H9 (cell line): ENCODE measurements around the gene CCDC85A. TPM values are rescaled to one million over a fixed set of nuclear protein-coding genes. Genes with fewer than 3 reads are reported as not detected.
A peak's percentile ranks its signal among the peaks of the same experiment; 100 is the strongest.

Experiments used
- DNase-seq: peaks from one replicate; pipeline ENCODE4 v3.0.0-alpha.2; 2017
- H2AFZ ChIP-seq: one replicate; pipeline ENCODE4 v1.6.1; 2013; ENCODE audit warnings: mild to moderate bottlenecking, low read length, control low read depth, moderate library complexity
- H2AK5ac ChIP-seq: 2 replicates; pipeline ENCODE4 v1.6.1; 2013; ENCODE audit warnings: low read length, control low read depth, mixed read lengths; ENCODE audit not compliant: insufficient read length
- H2BK120ac ChIP-seq: one replicate; pipeline ENCODE4 v1.6.1; 2013; ENCODE audit warnings: low read depth, mild to moderate bottlenecking, low read length, control low read depth, inconsistent platforms; ENCODE audit not compliant: poor library complexity, severe bottlenecking
- H2BK12ac ChIP-seq: 2 replicates; pipeline ENCODE4 v1.6.1; 2013; ENCODE audit warnings: low read length, control low read depth, mixed read lengths, low read depth; ENCODE audit not compliant: insufficient read length
- H2BK15ac ChIP-seq: 2 replicates; pipeline ENCODE4 v1.6.1; 2013; ENCODE audit warnings: low read depth, low read length, control low read depth
- H2BK20ac ChIP-seq: one replicate; pipeline ENCODE4 v1.6.1; 2013; ENCODE audit warnings: low read depth, mild to moderate bottlenecking, low read length, control low read depth, inconsistent platforms; ENCODE audit not compliant: poor library complexity, severe bottlenecking
- H2BK5ac ChIP-seq: 2 replicates; pipeline ENCODE4 v1.6.1; 2013; ENCODE audit warnings: low read length, control low read depth, mixed read lengths; ENCODE audit not compliant: insufficient read length
- H3K14ac ChIP-seq: 2 replicates; pipeline ENCODE4 v1.6.1; 2013; ENCODE audit warnings: low read length, control low read depth; ENCODE audit not compliant: insufficient read depth
- H3K18ac ChIP-seq: 2 replicates; pipeline ENCODE4 v1.6.1; 2013; ENCODE audit warnings: low read depth, mild to moderate bottlenecking, mixed read lengths, low read length, control low read depth; ENCODE audit not compliant: insufficient read length
- H3K23ac ChIP-seq: 2 replicates; pipeline ENCODE4 v1.6.1; 2013; ENCODE audit warnings: low read length, control low read depth, mixed read lengths, low read depth; ENCODE audit not compliant: insufficient read length
- H3K23me2 ChIP-seq: 2 replicates; pipeline ENCODE4 v1.6.1; 2013; ENCODE audit warnings: low read depth, mild to moderate bottlenecking, mixed read lengths, low read length, control low read depth; ENCODE audit not compliant: insufficient read length, poor library complexity, severe bottlenecking
- H3K27ac ChIP-seq: 2 replicates; pipeline ENCODE4 v1.5.1; 2013; ENCODE audit warnings: low read length, control low read depth, mixed read lengths, low read depth; ENCODE audit not compliant: insufficient read length
- H3K27me3 ChIP-seq: 2 replicates; pipeline ENCODE4 v1.6.1; 2013; ENCODE audit warnings: low read length, control low read depth, inconsistent platforms; ENCODE audit not compliant: insufficient read depth
- H3K4ac ChIP-seq: 2 replicates; pipeline ENCODE4 v1.6.1; 2013; ENCODE audit warnings: low read depth, mild to moderate bottlenecking, control low read depth, inconsistent platforms, low read length, moderate library complexity
- H3K4me1 ChIP-seq: 2 replicates; pipeline ENCODE4 v1.6.1; 2013; ENCODE audit warnings: low read length, control low read depth, inconsistent platforms; ENCODE audit not compliant: insufficient read depth
- H3K4me2 ChIP-seq: 2 replicates; pipeline ENCODE4 v1.6.1; 2013; ENCODE audit warnings: low read length, control low read depth, mixed read lengths; ENCODE audit not compliant: insufficient read length, insufficient read depth
- H3K56ac ChIP-seq: 2 replicates; pipeline ENCODE4 v1.6.1; 2013; ENCODE audit warnings: low read depth, mild to moderate bottlenecking, mixed read lengths, low read length, control low read depth; ENCODE audit not compliant: insufficient read length
- H3K79me1 ChIP-seq: 2 replicates; pipeline ENCODE4 v1.6.1; 2013; ENCODE audit warnings: low read depth, mild to moderate bottlenecking, moderate library complexity, low read length, control low read depth, inconsistent platforms; ENCODE audit not compliant: insufficient read depth, poor library complexity, severe bottlenecking
- H3K79me2 ChIP-seq: 2 replicates; pipeline ENCODE4 v1.6.1; 2013; ENCODE audit warnings: low read length, control low read depth, inconsistent platforms; ENCODE audit not compliant: insufficient read depth
- H3K9ac ChIP-seq: 2 replicates; pipeline ENCODE4 v1.6.1; 2013; ENCODE audit warnings: low read length, control low read depth, mixed read lengths; ENCODE audit not compliant: insufficient read length; ENCODE audit errors: extremely low read depth
- H3K9me3 ChIP-seq: one replicate; pipeline ENCODE4 v1.6.1; 2013; ENCODE audit warnings: low read depth, low read length, inconsistent platforms; ENCODE audit not compliant: control insufficient read depth
- H3T11ph ChIP-seq: one replicate; pipeline ENCODE4 v1.6.1; 2013; ENCODE audit warnings: mild to moderate bottlenecking, low read length, control low read depth, inconsistent platforms
- H4K20me1 ChIP-seq: one replicate; pipeline ENCODE4 v1.6.1; 2013; ENCODE audit not compliant: control insufficient read depth, insufficient read length, insufficient read depth
- H4K5ac ChIP-seq: 2 replicates; pipeline ENCODE4 v1.6.1; 2013; ENCODE audit warnings: low read depth, mild to moderate bottlenecking, mixed read lengths, low read length, control low read depth; ENCODE audit not compliant: insufficient read length
- H4K8ac ChIP-seq: replicated peaks from 2 replicates; pipeline ENCODE4 v1.6.1; 2013; ENCODE audit warnings: low read length, control low read depth, mixed read lengths, low read depth; ENCODE audit not compliant: insufficient read length
- H4K91ac ChIP-seq: 2 replicates; pipeline ENCODE4 v1.6.1; 2013; ENCODE audit warnings: low read depth, mild to moderate bottlenecking, moderate library complexity, mixed read lengths, low read length, control low read depth; ENCODE audit not compliant: insufficient read length
- H3K27ac Mint-ChIP-seq, 3 experiments: 2 replicates in 2 of 3; 3 replicates in 1 of 3; pipeline ENCODE4 v1.8.0; 2020 to 2021; ENCODE audit warnings: mixed read lengths in 3 of 3, mild to moderate bottlenecking in 1 of 3, moderate library complexity in 1 of 3
- H3K27me3 Mint-ChIP-seq: 2 replicates; pipeline ENCODE4 v1.8.0; 2021; ENCODE audit warnings: low read depth, mild to moderate bottlenecking, moderate library complexity, mixed read lengths
- H3K36me3 Mint-ChIP-seq, 3 experiments: 2 replicates in 2 of 3; 3 replicates in 1 of 3; pipeline ENCODE4 v1.8.0; 2020 to 2021; ENCODE audit warnings: low read depth in 3 of 3, mixed read lengths in 3 of 3; ENCODE audit not compliant: insufficient read depth in 1 of 3
- H3K4me1 Mint-ChIP-seq, 2 experiments: 2 replicates each; pipeline ENCODE4 v1.8.0; 2020; ENCODE audit warnings: mixed read lengths in 2 of 2
- H3K4me3 Mint-ChIP-seq, 2 experiments: 2 replicates in 1 of 2; 3 replicates in 1 of 2; pipeline ENCODE4 v1.8.0; 2020 to 2021; ENCODE audit warnings: mild to moderate bottlenecking in 2 of 2, mixed read lengths in 2 of 2, moderate library complexity in 1 of 2
- H3K9me3 Mint-ChIP-seq, 2 experiments: 2 replicates in 1 of 2; 3 replicates in 1 of 2; pipeline ENCODE4 v1.8.0; 2020; ENCODE audit warnings: mild to moderate bottlenecking in 2 of 2, mixed read lengths in 2 of 2, moderate library complexity in 1 of 2
- WGBS: extraction: QIAGEN DNeasy Blood & Tissue Kit; methylation state at CpG from one replicate; pipeline ENCODE4 v1.1.7; 2013; ENCODE audit warnings: missing lambda C conversion rate, low lambda C conversion rate, mixed read lengths; ENCODE audit not compliant: insufficient read length; ENCODE audit errors: extremely low coverage; 5-methylcytosine and 5-hydroxymethylcytosine counted together
- total RNA-seq: library from RNA; stranded (reverse); gene quantifications from 2 replicates; pipeline ENCODE4 v1.2.1, GENCODE V29; 2021
- TF ChIP-seq, protein P1 (sequence below): fragments of 200-600 bp; sonication (generic); conservative IDR thresholded peaks from 3 replicates; pipeline ENCODE4 v1.8.0; 2021; ENCODE audit warnings: antibody characterized with exemption, mild to moderate bottlenecking

CCDC85A gene
- total RNA-seq, 1 experiment from 2014 or later, result 0.17 TPM

DNA sequence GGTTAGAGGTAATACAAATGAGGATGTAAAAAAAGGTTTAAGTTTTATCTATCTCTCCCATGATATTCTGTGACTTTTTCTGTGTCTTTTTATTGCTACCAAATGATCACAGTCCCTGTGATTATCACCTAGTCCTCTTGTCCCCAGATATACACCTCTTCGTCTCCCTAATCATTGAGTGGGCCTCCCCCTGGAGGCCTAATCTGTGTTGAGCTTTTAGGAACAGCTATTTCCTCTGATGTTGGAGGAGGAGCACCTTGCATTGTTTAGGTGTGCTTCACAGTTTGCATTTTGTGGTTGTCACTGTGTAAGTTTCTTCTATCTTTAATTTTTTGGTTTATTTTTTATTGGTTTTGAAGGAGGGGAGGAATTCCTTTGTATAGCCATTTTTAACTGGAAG, 33.3 kb downstream of the CCDC85A start:
- no peak overlapping the region for H2AFZ ChIP-seq
- Mint-ChIP-seq H3K4me3 (no peak overlapping the region), H3K9me3 (peaks cover 3 to 5% of the 10 kb centered on the region in 2 experiments; a peak in 1 of 5 replicates), H3K36me3 (no peaks in the 10 kb centered on the region), H3K27me3 (peaks cover 15% of the 10 kb centered on the region), H3K4me1 (peaks cover 0 to 5% of the 10 kb centered on the region in 2 experiments; a peak in 1 of 4 replicates), H3K27ac (no peak overlapping the region; a peak in 2 of 7 replicates)
- no peak overlapping the region for H4K5ac ChIP-seq
- TF ChIP-seq, protein P1, sequence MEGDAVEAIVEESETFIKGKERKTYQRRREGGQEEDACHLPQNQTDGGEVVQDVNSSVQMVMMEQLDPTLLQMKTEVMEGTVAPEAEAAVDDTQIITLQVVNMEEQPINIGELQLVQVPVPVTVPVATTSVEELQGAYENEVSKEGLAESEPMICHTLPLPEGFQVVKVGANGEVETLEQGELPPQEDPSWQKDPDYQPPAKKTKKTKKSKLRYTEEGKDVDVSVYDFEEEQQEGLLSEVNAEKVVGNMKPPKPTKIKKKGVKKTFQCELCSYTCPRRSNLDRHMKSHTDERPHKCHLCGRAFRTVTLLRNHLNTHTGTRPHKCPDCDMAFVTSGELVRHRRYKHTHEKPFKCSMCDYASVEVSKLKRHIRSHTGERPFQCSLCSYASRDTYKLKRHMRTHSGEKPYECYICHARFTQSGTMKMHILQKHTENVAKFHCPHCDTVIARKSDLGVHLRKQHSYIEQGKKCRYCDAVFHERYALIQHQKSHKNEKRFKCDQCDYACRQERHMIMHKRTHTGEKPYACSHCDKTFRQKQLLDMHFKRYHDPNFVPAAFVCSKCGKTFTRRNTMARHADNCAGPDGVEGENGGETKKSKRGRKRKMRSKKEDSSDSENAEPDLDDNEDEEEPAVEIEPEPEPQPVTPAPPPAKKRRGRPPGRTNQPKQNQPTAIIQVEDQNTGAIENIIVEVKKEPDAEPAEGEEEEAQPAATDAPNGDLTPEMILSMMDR, result peak; percentile 55
- no peaks in the 10 kb centered on the region for H3K23me2 ChIP-seq
- no peak overlapping the region for H3K23ac ChIP-seq
- no peak overlapping the region for H2BK120ac ChIP-seq
- no peak overlapping the region for H2BK12ac ChIP-seq
- H2AK5ac ChIP-seq, result no peak overlapping the region
- H3K79me2 ChIP-seq, result no peaks in the 10 kb centered on the region
- H3K18ac ChIP-seq, result no peak overlapping the region
- H2BK20ac ChIP-seq, result no peak overlapping the region
- H3K9ac ChIP-seq, result no peak overlapping the region
- H3K4me1 ChIP-seq, result no peaks in the 10 kb centered on the region
- WGBS, result no CpG with 5 or more reads among the region's 1 CpG
- H3K4me2 ChIP-seq, result no peak overlapping the region
- no peak overlapping the region for H2BK15ac ChIP-seq
- no peak overlapping the region for H4K91ac ChIP-seq
- no peak overlapping the region for H4K8ac ChIP-seq
- H3K56ac ChIP-seq, result no peak overlapping the region
- no peak overlapping the region for H3T11ph ChIP-seq
- H4K20me1 ChIP-seq, result no peaks in the 10 kb centered on the region
- H2BK5ac ChIP-seq, result no peak overlapping the region
- H3K9me3 ChIP-seq, result no peaks in the 10 kb centered on the region
- DNase-seq, result peak; percentile 36
- H3K4ac ChIP-seq, result no peak overlapping the region
- H3K14ac ChIP-seq, result no peak overlapping the region
- H3K27me3 ChIP-seq, result no peaks in the 10 kb centered on the region
- no peak overlapping the region for H3K27ac ChIP-seq
- H3K79me1 ChIP-seq, result no peaks in the 10 kb centered on the region
